ENCODE data around the gene SLC34A3.

DNA sequence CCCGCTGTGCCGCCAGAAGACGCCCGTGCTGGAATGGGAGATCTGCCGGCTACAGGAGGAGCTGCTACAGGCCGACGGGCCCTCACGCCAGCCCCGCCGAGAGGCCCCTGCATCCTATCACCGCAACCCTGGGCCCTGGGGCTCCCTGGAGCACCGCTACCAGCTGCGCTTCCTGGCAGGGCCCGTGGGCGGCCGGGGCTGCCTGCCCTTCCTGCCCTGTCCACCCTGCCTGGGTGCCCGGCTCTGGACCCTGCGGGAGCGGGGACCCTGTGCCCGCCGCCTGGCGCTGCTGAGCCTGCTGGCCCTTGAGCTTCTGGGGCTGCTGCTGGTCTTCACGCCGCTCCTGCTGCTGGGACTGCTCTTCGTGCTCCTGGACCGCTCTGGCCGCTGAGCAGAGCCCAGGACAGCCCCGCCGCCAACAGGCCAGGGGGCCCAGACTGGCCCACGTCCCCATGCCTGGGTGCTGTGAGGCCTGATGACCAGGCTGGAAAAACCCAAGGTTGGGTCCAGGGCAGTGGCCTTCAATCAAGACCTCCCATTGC, 12.4 kb upstream of the SLC34A3 start:
- no peak for TF ChIP-seq EZH2 (IDR thresholded peaks at IDR 0.05; ENCODE audit: borderline replicate concordance, low read length)
- TF ChIP-seq, protein P1, sequence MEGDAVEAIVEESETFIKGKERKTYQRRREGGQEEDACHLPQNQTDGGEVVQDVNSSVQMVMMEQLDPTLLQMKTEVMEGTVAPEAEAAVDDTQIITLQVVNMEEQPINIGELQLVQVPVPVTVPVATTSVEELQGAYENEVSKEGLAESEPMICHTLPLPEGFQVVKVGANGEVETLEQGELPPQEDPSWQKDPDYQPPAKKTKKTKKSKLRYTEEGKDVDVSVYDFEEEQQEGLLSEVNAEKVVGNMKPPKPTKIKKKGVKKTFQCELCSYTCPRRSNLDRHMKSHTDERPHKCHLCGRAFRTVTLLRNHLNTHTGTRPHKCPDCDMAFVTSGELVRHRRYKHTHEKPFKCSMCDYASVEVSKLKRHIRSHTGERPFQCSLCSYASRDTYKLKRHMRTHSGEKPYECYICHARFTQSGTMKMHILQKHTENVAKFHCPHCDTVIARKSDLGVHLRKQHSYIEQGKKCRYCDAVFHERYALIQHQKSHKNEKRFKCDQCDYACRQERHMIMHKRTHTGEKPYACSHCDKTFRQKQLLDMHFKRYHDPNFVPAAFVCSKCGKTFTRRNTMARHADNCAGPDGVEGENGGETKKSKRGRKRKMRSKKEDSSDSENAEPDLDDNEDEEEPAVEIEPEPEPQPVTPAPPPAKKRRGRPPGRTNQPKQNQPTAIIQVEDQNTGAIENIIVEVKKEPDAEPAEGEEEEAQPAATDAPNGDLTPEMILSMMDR (conservative IDR thresholded peaks at IDR 0.05 in 1 of 2, IDR thresholded peaks at IDR 0.05 in 1 of 2; ENCODE audit: extremely low read depth in 1 of 2, insufficient read depth in 1 of 2, low read depth in 1 of 2, low read length in 2 of 2), result no peak
